IMR-90 (cell line): ENCODE results near the gene ZDHHC17. TPM values are rescaled to one million over a fixed set of nuclear protein-coding genes. Genes with fewer than 3 reads are reported as not detected.

ENCODE experiments used
- ATAC-seq: fragments of 200-7000 bp; cut with Tn5 transposase; 2 replicates; pipeline ENCODE4 v1.9.1; 2020; ENCODE audit warnings: low read depth, mild to moderate bottlenecking, moderate library complexity
- BruUV-seq: library from RNA; stranded (reverse); fragments of 400-500 nt; replicated peaks from 2 replicates; lab custom pipeline; 2021; lab: Mats Ljungman, UMichigan
- CTCF ChIA-PET: fragments of 300-600 bp; formaldehyde crosslinking; extraction: SDS; loops from one replicate; lab custom pipeline; 2021; ENCODE audit warnings: antibody characterized with exemption; lab: Yijun Ruan, JAX
- POLR2A ChIA-PET: fragments of 300-600 bp; sonication (Branson Sonifier 250); formaldehyde crosslinking; loops from one replicate; lab custom pipeline; 2022; ENCODE audit warnings: antibody characterized with exemption; ENCODE audit not compliant: unreplicated experiment; lab: Charles Lee
- DNase-seq: peaks from one replicate; pipeline ENCODE4 v3.0.0; 2013
- H2AFZ ChIP-seq: replicated peaks from 2 replicates; pipeline ENCODE3; 2013; ENCODE audit warnings: low read length, mild to moderate bottlenecking; ENCODE audit not compliant: poor library complexity
- H2AK5ac ChIP-seq: 2 replicates; pipeline ENCODE4 v1.6.1; 2013; ENCODE audit warnings: low read depth, low read length, inconsistent platforms
- H2AK9ac ChIP-seq: replicated peaks from 2 replicates; pipeline ENCODE3; 2013; ENCODE audit warnings: mild to moderate bottlenecking, low read depth, low read length, moderate library complexity; ENCODE audit not compliant: poor library complexity
- H2BK120ac ChIP-seq: 2 replicates; pipeline ENCODE4 v1.6.1; 2013; ENCODE audit warnings: low read depth, low read length, inconsistent platforms
- H2BK15ac ChIP-seq: 3 replicates; pipeline ENCODE4 v1.6.1; 2013; ENCODE audit warnings: low read depth, low read length, inconsistent platforms
- H2BK20ac ChIP-seq: 2 replicates; pipeline ENCODE4 v1.6.1; 2013; ENCODE audit warnings: low read depth, mild to moderate bottlenecking, inconsistent platforms, low read length, moderate library complexity
- H2BK5ac ChIP-seq: 2 replicates; pipeline ENCODE4 v1.6.1; 2013; ENCODE audit warnings: mild to moderate bottlenecking, low read depth, low read length, inconsistent platforms; ENCODE audit not compliant: poor library complexity, severe bottlenecking
- H3K14ac ChIP-seq: replicated peaks from 2 replicates; pipeline ENCODE4 v1.6.1; 2013; ENCODE audit warnings: low read depth, low read length, inconsistent platforms
- H3K18ac ChIP-seq: 2 replicates; pipeline ENCODE4 v1.6.1; 2013; ENCODE audit warnings: low read depth, low read length, control low read depth
- H3K23ac ChIP-seq: 2 replicates; pipeline ENCODE4 v1.6.1; 2013; ENCODE audit warnings: low read depth, low read length, inconsistent platforms
- H3K27ac ChIP-seq: 2 replicates; pipeline ENCODE4 v1.5.1; 2013; ENCODE audit warnings: mild to moderate bottlenecking, control low read depth, low read length; ENCODE audit not compliant: insufficient read depth
- H3K27me3 ChIP-seq: 2 replicates; pipeline ENCODE4 v1.6.1; 2013; ENCODE audit warnings: low read length; ENCODE audit not compliant: control insufficient read depth, insufficient read depth
- H3K36me3 ChIP-seq: 2 replicates; pipeline ENCODE4 v1.6.1; 2013; ENCODE audit warnings: low read length, mixed read lengths; ENCODE audit not compliant: control insufficient read depth, insufficient read depth
- H3K4ac ChIP-seq: 2 replicates; pipeline ENCODE4 v1.6.1; 2013; ENCODE audit warnings: low read depth, low read length, inconsistent platforms
- H3K4me1 ChIP-seq: 2 replicates; pipeline ENCODE4 v1.6.1; 2013; ENCODE audit warnings: low read length, mixed read lengths; ENCODE audit not compliant: control insufficient read depth, insufficient read depth
- H3K4me2 ChIP-seq: 2 replicates; pipeline ENCODE4 v1.6.1; 2013; ENCODE audit warnings: low read depth, mild to moderate bottlenecking, control low read depth, low read length, moderate library complexity
- H3K4me3 ChIP-seq: 2 replicates; pipeline ENCODE4 v1.5.1; 2013; ENCODE audit warnings: low read depth, mild to moderate bottlenecking, control low read depth, low read length, moderate library complexity; ENCODE audit not compliant: insufficient read depth
- H3K56ac ChIP-seq: 2 replicates; pipeline ENCODE4 v1.6.1; 2013; ENCODE audit warnings: low read length, inconsistent platforms; ENCODE audit not compliant: insufficient read depth; ENCODE audit errors: extremely low read depth
- H3K79me1 ChIP-seq, 2 experiments: 2 replicates each; pipeline ENCODE4 v1.6.1; 2013; ENCODE audit warnings: low read length in 2 of 2, inconsistent platforms in 1 of 2, low read depth in 1 of 2
- H3K9ac ChIP-seq: 2 replicates; pipeline ENCODE4 v1.6.1; 2013; ENCODE audit warnings: low read depth, low read length, control low read depth
- H3K9me1 ChIP-seq: 2 replicates; pipeline ENCODE4 v1.6.1; 2013; ENCODE audit warnings: low read length, inconsistent platforms; ENCODE audit not compliant: insufficient read depth
- H3K9me3 ChIP-seq: 2 replicates; pipeline ENCODE4 v1.6.1; 2013; ENCODE audit warnings: low read length; ENCODE audit not compliant: control insufficient read depth, insufficient read depth
- H4K20me1 ChIP-seq: 2 replicates; pipeline ENCODE4 v1.6.1; 2013; ENCODE audit warnings: low read length, inconsistent platforms; ENCODE audit not compliant: insufficient read depth
- H4K5ac ChIP-seq: 2 replicates; pipeline ENCODE4 v1.6.1; 2013; ENCODE audit warnings: mild to moderate bottlenecking, low read depth, low read length, control low read depth
- H4K8ac ChIP-seq, 2 experiments: 2 replicates each; pipeline ENCODE4 v1.6.1; 2013; ENCODE audit warnings: low read depth in 2 of 2, low read length in 2 of 2, control low read depth in 1 of 2, inconsistent platforms in 1 of 2
- H4K91ac ChIP-seq: 2 replicates; pipeline ENCODE4 v1.6.1; 2013; ENCODE audit warnings: low read depth, low read length, inconsistent platforms; ENCODE audit not compliant: insufficient read depth
- CHD1 ChIP-seq: IDR thresholded peaks from 2 replicates; pipeline ENCODE4 v1.6.1; 2012; ENCODE audit warnings: low read depth, low read length, improper control_type of control experiment
- CTCF ChIP-seq: conservative IDR thresholded peaks from 2 replicates; pipeline ENCODE4 v1.5.1; 2012; ENCODE audit warnings: mild to moderate bottlenecking, low read depth, low read length, improper control_type of control experiment
- ELK1 ChIP-seq: fragments of 150-350 bp; IDR thresholded peaks from 2 replicates; pipeline ENCODE4 v1.6.1; 2016; ENCODE audit warnings: low read depth, mild to moderate bottlenecking, low read length, moderate library complexity, borderline replicate concordance
- FOS ChIP-seq: fragments of 150-350 bp; IDR thresholded peaks from 2 replicates; pipeline ENCODE4 v1.6.1; 2016; ENCODE audit warnings: low read depth, low read length
- MAFK ChIP-seq: IDR thresholded peaks from 2 replicates; pipeline ENCODE4 v1.6.1; 2012; ENCODE audit warnings: low read depth, low read length, improper control_type of control experiment
- MAZ ChIP-seq: IDR thresholded peaks from 2 replicates; pipeline ENCODE4 v1.6.1; 2012; ENCODE audit warnings: low read depth, mild to moderate bottlenecking, low read length, improper control_type of control experiment, moderate library complexity, borderline replicate concordance
- MXI1 ChIP-seq: IDR thresholded peaks from 2 replicates; pipeline ENCODE4 v1.6.1; 2012; ENCODE audit warnings: low read depth, mild to moderate bottlenecking, low read length, moderate library complexity, borderline replicate concordance
- NFE2L2 ChIP-seq: fragments of 150-350 bp; IDR thresholded peaks from 2 replicates; pipeline ENCODE4 v1.6.1; 2016; ENCODE audit warnings: low read depth, mild to moderate bottlenecking, low read length
- POLR2A ChIP-seq: IDR thresholded peaks from 2 replicates; pipeline ENCODE4 v1.6.1; 2012; ENCODE audit warnings: mild to moderate bottlenecking, low read depth, low read length
- RAD21 ChIP-seq: IDR thresholded peaks from 2 replicates; pipeline ENCODE4 v1.6.1; 2012; ENCODE audit warnings: low read length, improper control_type of control experiment
- RCOR1 ChIP-seq: IDR thresholded peaks from 2 replicates; pipeline ENCODE4 v1.6.1; 2012; ENCODE audit warnings: mild to moderate bottlenecking, low read length, improper control_type of control experiment; ENCODE audit not compliant: insufficient replicate concordance
- RFX5 ChIP-seq: IDR thresholded peaks from 2 replicates; pipeline ENCODE4 v1.8.0; 2012; ENCODE audit warnings: low read depth, mild to moderate bottlenecking, low read length, moderate library complexity
- WGBS, 2 experiments: methylation state at CpG; one replicate each; pipeline versions ENCODE4 v1.1.5 to v1.1.7; 2013; ENCODE audit warnings: missing lambda C conversion rate in 2 of 2; ENCODE audit not compliant: insufficient read length in 1 of 2; ENCODE audit errors: extremely low coverage in 2 of 2; 5-methylcytosine and 5-hydroxymethylcytosine counted together
- dilution Hi-C: fragments of 300-500 bp; cut with HindIII; formaldehyde crosslinking; loops from one replicate; pipeline ENCODE4 v1.14.3; 2018; ENCODE audit warnings: low sequenced_read_pairs; ENCODE audit not compliant: unreplicated experiment
- in situ Hi-C: fragments of 300-500 bp; cut with MboI; formaldehyde crosslinking; loops from 3 replicates; pipeline ENCODE4 v1.14.3; 2019; ENCODE audit warnings: low sequenced_read_pairs, inconsistent platforms, mixed read lengths
- intact Hi-C: fragments of 100-400 bp; cut with micrococcal nuclease; formaldehyde crosslinking; loops from 2 replicates; pipeline ENCODE4 v1.10.0; 2022
- polyA plus RNA-seq, 3 experiments: library from polyadenylated mRNA; depleted of rRNA; stranded (reverse); fragments of >200 nt; gene quantifications; 2 replicates each; pipeline ENCODE4 v1.2.3, GENCODE V29; 2012; ENCODE audit warnings: low replicate concordance in 1 of 3
- total RNA-seq: library from RNA; depleted of rRNA; stranded (reverse); fragments of >200 nt; gene quantifications from 2 replicates; pipeline ENCODE4 v1.2.3, GENCODE V29; 2012

The ZDHHC17 gene
- total and polyA plus RNA-seq, 2 of the 4 experiments (the other 2 are of a cell fraction), result 23.3 to 125 TPM

GRCh38 chr12:76766161-76766560, 2.2 kb downstream of the ZDHHC17 start:
- Histone ChIP-seq H2AFZ (no peak overlapping the region), H3K4me1 (peaks cover 2% of the 10 kb centered on the region), H2AK9ac (no peak overlapping the region), H3K4me2 (peak overlapping the region; percentile 100), H3K36me3 (no peaks in the 10 kb centered on the region), H4K20me1 (peaks cover 29% of the 10 kb centered on the region), H2AK5ac (no peak overlapping the region), H4K8ac (no peak overlapping the region), H3K27me3 (no peaks in the 10 kb centered on the region), H3K9me3 (no peaks in the 10 kb centered on the region), H3K23ac (peak overlapping the region; percentile 87; the same call in 1 of the 2 replicates), H4K5ac (no peak overlapping the region), H3K4me3 (no peak overlapping the region), H4K91ac (no peak overlapping the region), H2BK120ac (no peak overlapping the region), H2BK15ac (no peak overlapping the region), H2BK20ac (no peak overlapping the region), H3K18ac (no peak overlapping the region), H3K79me1 (peaks cover 21 to 65% of the 10 kb centered on the region in 2 experiments), H3K9me1 (peaks cover 7% of the 10 kb centered on the region), H3K14ac (no peak overlapping the region), H3K4ac (no peak overlapping the region; the same call in 1 of the 2 replicates), H3K56ac (no peak overlapping the region), H2BK5ac (no peak overlapping the region), H3K9ac (no peak overlapping the region), H3K27ac (no peak overlapping the region)
- dilution Hi-C loops, result no loop called here
- ATAC-seq (no peak), DNase-seq (no peak)
- no CpG with 5 or more reads among the region's 4 CpGs for WGBS, 2 experiments
- in situ Hi-C loops, result no loop called here
- ChIA-PET POLR2A (no interaction called here), CTCF (interaction anchor here (0.5 kb wide), 1 partner anchor 83 kb away, joined by 5 read pairs; no protein-coding TSS in a partner anchor)
- BruUV-seq, result no TSS peak
- TF ChIP-seq POLR2A (no peak), ELK1 (no peak), MXI1 (no peak), RCOR1 (no peak), FOS (no peak), CTCF (no peak), MAFK (no peak), RFX5 (no peak), RAD21 (no peak), MAZ (no peak), NFE2L2 (no peak), CHD1 (no peak)
- intact Hi-C loops, result no loop called here
